Measurements from ENCODE around the gene ALG8. TPM values are rescaled to one million over a fixed set of nuclear protein-coding genes. Genes with fewer than 3 reads are reported as not detected.

Gene ALG8
- total and polyA plus RNA-seq, 12 donors, result 9.6 to 69.1 (median 16.8) TPM

- DNase-seq (no peak), ATAC-seq (no peak)
- no peak for TF ChIP-seq CTCF (IDR thresholded peaks at IDR 0.05)
- no peaks in the 10 kb centered on the region for H3K9me3 ChIP-seq
- intact Hi-C loops (cut with DNase I), result no loop called here
- H3K4me1 ChIP-seq, result no peaks in the 10 kb centered on the region
- H3K36me3 ChIP-seq, result peaks cover 0 to 88% (median 3%) of the 10 kb centered on the region in 9 donors
- no peak overlapping the region for H3K27ac ChIP-seq
- no peak overlapping the region for H3K4me3 ChIP-seq
- H3K27me3 ChIP-seq, result no peaks in the 10 kb centered on the region
- WGBS, 2 donors, result 95% methylated on average over 2 of the region's 2 CpGs
Measured at GRCh38 chr11:78110830-78111229, 28.6 kb downstream of the ALG8 start.

DNA sequence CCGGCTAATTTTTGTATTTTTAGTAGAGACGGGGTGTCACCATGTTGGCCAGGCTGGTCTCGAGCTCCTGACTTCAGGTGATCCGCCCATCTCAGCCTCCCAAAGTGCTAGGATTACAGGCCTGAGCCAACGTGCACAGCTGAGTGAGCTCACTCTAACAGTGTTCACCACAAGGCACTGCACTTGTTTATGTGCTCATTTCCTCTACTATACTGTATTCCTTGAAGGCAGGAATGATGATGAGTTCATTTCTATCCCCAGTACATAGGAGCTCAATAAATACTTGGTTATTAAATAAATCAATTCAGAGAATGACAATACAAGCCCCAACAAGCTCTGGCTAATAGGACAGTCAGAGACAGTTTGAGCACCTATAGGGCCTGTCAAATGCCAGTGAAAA is 29.1 kb downstream of the ALG8 start:
- Histone ChIP-seq H3K4me3 (no peak overlapping the region), H3K36me3 (peaks cover 0 to 93% (median 3%) of the 10 kb centered on the region in 9 donors), H3K4me1 (no peaks in the 10 kb centered on the region), H3K27ac (no peak overlapping the region), H3K9me3 (no peaks in the 10 kb centered on the region), H3K27me3 (no peaks in the 10 kb centered on the region)
- intact Hi-C loops (cut with DNase I), result no loop called here
- WGBS, 2 donors, result 93% methylated on average over 5 of the region's 5 CpGs
- ATAC-seq (no peak), DNase-seq (no peak)
- no peak for TF ChIP-seq CTCF (IDR thresholded peaks at IDR 0.05)

DNA sequence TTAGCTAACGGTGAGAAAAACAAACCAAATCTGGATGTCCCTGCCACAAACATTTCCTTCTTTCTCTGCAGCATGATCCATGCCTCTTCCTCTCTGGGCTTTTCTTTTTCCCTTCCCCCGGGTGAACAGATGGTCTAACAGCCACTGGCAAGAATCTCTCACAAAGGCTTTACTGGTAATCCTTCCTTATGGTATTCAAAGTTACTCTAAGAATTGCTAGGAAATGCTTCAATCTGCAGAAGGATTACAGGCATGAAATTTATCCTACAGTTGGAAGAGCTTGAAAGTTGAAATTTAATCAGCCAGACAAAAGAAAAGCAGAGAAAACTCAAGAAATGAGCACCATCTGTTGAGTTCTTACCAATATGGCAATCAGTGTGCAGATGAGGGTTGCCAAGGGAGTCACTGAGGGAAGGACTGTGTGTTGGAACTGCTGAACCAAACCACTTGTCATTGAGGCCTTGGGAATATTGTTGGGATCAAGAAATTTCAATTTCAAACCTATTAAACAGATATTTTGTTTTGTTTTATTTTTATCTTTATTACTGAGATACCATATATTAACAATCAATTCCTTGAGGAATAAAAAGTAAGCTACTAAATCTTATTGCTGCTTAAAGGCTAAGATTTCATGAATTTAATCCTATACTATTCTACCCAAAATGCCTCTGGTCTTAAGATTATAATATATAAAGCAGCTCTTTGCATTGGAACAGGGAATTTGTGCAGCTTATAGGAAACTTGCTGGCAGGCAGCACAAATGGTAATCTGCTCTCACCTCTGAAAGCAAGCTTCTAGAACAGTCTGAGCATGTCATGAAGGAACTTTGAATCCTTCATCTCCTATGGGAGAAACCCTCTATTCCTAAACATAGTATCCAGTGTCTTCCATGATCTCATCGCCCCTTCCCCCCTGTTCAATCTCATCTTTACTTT is 30.1 kb downstream of the ALG8 start:
- ATAC-seq, result no peak
- no peaks in the 10 kb centered on the region for H3K9me3 ChIP-seq
- peaks cover 0 to 95% (median 3%) of the 10 kb centered on the region in 9 donors for H3K36me3 ChIP-seq
- intact Hi-C loops (cut with DNase I), result no loop called here
- no peak for DNase-seq
- no peak for TF ChIP-seq CTCF (IDR thresholded peaks at IDR 0.05)
- H3K27me3 ChIP-seq, result no peaks in the 10 kb centered on the region
- H3K4me1 ChIP-seq, result no peaks in the 10 kb centered on the region
- no peak overlapping the region for H3K4me3 ChIP-seq
- whole genome bisulfite sequencing, 2 donors, result 76% methylated on average over 3 of the region's 3 CpGs
- no peak overlapping the region for H3K27ac ChIP-seq

GRCh38 chr11:78100676-78101472 is 38.6 kb downstream of the ALG8 start:
- no peak for DNase-seq
- 82 to 84% methylated on average over 2 of the region's 2 CpGs for WGBS, 2 donors
- no peaks in the 10 kb centered on the region for H3K27me3 ChIP-seq
- intact Hi-C loops (cut with DNase I), result no loop called here
- H3K9me3 ChIP-seq, result no peaks in the 10 kb centered on the region
- peaks cover 0 to 6% (median 0%) of the 10 kb centered on the region in 9 donors for H3K4me1 ChIP-seq
- peaks cover 0 to 77% (median 0%) of the 10 kb centered on the region in 9 donors for H3K36me3 ChIP-seq
- no peak for ATAC-seq
- H3K4me3 ChIP-seq, result no peak overlapping the region
- H3K27ac ChIP-seq, result no peak overlapping the region
- no peak for TF ChIP-seq CTCF (IDR thresholded peaks at IDR 0.05)
